ENCODE measurements around the gene ICAM3.
A peak's percentile ranks its signal among the peaks of the same experiment; 100 is the strongest.

The ICAM3 gene

DNA sequence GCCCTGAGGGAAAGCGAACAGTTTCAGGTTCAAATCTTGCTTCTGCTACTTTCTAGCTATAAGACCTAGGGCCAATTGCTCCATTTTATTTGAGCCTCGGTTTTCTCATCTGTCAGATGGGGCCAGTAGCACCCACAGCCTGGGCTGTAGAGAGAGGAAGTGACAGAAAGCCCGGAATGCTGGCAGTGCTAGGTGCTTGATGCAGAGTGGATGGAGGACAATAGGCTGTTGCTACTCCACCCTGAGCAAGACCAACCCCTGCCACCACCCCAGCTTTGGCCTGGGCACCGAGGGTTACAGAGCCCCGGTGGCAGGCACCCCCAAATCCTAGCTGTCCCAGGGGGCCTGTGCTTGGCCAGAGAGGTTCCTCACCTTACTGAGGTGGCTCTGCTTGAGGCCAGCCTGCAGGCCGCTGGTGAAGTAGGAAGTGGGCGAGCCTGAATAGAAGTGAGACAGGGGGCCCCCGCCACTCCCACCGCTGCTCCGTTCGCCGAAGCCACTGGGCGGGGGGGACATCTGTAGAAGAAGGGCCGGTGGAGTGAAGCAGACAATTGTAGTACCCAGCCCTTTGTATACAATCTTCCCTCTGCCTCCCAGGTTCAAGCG lies 21.5 kb downstream of the ICAM3 start:
- no peak for DNase-seq

DNA sequence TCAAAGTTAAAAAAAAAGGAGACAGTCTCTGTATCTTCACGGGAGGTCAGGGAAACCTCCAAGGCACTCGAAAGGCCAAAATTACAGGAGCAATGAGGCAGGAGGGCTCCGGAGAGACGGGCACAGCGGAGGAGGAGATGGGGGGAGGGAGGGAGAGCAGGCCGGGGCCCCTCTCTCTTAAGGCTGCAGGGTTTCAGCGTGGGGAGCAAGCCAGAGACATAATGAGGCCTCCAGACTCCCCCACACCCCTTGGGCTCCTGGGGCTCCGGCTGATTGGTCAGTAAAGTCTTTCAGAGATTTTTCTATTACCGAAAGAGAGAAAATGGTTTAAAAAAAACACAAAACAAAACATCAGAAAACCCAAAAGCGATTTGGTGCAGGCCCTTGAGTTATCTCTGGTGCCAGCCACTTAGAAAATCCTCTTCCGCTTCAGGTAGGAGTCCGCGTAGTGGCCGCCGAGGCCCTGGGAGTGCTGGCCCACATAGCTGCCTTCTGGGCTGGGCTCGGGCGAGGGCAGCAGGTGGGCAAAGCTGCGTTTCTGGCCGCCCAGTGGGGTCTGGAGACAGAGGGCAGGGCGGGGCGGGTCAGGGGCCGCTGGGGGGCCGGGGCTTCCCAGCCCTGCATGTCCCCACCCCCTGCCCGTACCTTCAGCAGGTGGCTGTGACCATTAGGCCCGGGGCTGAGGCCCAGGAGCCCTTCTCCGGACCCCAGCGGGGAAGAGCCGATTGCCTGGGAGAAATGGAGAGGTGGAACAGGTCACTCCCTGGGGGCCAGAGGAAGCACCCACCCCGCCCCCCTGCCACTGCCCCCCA lies 22.2 kb downstream of the ICAM3 start:
- no peak for DNase-seq

DNA sequence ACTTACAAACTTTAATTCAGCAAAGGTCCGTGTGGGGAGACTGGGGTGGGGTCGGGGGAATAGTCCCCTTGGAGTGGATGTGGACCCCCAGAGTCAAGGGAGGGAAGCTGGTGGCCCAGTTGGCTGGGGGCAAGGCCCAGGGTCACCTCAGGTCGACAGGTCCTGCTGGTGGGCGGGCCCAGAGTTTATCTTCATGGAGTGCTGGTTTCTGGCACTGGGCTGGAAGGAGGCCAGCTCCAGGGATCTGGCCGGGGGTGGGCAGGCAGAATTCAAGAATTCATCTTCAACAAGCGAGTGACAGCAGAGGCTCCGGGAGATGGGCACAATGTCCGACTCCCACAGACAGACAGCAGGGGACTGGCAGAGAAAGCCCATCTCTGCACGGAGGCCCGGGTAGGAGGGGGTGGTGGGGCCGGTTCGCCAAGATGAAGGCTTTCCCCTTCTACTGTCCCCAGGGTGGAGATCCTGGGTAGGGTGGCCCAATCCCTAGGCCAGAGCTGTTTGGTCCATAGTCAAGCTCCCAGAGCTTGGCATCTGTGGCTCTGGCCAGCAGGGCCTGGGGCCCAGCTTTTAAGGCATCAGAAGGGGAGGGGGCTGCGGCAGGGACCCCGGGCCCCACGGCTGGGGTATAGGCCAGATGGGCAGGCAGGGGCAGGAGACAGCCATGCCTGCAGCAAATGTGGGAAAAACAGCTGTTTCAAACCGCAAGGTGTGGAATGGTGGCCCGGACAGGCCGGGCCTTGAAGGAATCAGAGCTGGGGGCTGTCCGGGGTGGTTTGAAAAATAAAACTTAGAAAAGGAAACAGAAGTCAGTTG lies 23.0 kb downstream of the ICAM3 start:
- no peak for DNase-seq

DNA sequence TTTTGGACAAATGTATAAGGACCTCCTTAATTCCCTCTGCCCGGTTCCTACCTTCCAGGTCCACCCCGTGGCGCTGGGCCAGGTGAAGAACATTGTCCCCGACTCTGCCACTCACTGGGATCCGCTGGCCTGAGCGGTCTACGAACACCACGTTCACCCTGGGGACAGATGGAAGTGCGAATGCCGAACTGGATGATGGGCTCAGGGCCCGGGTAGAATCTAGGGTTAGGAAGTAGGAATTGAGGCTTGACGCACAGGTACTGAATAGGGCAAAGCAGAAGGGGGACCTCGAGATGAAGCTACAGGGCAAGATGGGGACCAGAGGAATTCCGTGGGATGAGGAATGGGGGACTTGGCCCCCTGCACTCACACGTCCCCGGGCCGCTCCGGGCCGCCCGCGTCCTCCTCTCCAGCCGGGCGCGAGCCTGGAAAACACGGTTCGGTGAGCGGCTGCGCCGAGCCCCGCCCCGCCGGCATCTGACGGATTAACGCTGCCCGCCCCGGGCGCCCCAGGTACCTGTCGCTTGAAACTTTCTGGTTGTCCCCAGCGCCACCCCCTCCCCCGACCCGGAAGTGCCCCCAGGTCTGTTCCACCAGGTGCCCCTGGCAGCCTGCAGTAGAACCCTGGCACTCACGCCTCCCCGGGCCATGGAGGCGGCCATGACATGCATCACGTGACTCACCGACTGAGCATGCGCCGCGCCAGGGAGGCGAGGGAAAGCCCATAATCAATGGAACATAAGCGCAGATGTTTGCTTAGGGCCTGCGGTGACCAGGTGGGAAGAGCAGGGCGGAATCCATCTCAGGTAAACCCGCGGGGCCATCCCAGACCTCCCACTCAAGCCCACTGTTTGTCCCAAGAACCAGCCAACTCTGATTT lies 23.8 kb downstream of the ICAM3 start, which contains the start of gene FDX2:
FDX2 (minus strand) TSS at position 681 of the 880 bp plus-strand sequence; CDS start at position 662, 19 bp downstream.
- peak; percentile 94 for DNase-seq

DNA sequence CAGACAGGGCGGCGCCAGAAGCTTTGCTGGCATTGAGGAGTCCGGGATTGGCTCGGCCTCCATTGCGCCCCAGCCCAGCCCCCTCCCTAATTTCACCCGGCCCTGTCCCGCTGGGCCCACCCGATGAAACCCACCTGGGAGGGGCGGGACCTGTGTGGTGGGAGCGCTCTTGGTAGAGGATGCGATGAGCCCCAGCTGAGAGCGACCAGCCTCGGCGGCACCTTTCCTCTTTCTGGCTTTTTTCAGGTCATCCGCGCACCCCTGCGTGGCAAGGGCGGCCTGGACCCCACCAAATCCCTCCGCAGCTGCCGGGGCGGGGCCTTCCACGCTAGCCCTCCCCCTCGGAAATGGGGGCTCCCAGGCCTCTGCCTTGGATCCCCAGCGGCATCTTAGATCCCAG lies 30.0 kb downstream of the ICAM3 start, which contains the start of gene ZGLP1:
ZGLP1 (minus strand) TSS at position 393 of the 400 bp plus-strand sequence.
- no peak for DNase-seq

DNA sequence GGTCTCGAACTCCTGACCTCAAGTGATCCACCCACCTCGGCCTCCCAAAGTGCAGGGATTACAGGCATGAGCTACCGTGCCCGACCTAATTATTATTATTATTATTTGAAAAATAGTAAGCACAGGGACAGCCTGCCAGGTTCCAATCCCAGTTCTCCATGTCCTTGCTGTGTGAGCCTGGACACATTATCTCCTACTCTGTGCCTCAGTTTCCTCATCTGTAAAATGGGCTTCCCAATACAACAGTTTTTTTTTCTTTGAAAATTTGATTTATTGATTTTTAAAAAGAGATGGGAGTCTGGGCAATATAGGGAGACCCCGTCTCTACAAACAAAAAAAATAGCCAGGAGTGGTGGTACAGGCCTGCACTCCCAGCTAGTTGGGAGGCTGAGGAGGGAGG lies 33.1 kb downstream of the ICAM3 start:
- DNase-seq: no peak

DNA sequence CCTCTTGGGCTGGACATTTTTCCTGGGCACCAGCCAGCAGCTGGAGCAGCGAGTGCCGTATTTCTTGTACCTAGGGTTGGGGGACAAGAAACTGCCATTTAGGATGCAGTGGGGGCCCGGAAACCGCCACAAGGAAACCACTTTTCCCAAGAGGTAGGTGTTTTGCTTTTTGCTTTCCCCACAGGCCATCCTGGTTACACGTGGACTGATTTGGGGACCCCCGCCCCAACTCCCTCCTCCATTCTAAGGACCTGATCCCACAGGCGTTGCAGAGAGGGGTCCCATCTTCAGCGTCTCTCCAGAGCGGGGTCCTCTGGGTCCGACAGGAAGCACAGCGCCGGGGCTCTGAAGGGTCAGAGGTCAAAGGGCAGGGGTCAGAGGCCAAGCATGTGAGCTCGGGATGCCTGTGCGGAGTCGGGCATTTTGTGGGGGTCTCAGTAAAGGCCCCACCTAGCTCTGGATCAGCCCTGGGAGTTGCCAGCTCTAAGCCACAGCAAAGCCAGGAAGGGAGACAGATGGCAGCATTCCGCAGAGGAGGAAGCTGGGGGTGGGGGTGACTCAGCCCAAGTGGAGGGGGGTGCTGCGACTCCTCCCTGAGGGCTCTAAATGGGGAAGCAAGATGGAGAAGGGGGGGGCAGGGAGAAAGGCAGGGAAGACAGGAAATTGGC lies 34.2 kb downstream of the ICAM3 start:
- DNase-seq: no peak

DNA sequence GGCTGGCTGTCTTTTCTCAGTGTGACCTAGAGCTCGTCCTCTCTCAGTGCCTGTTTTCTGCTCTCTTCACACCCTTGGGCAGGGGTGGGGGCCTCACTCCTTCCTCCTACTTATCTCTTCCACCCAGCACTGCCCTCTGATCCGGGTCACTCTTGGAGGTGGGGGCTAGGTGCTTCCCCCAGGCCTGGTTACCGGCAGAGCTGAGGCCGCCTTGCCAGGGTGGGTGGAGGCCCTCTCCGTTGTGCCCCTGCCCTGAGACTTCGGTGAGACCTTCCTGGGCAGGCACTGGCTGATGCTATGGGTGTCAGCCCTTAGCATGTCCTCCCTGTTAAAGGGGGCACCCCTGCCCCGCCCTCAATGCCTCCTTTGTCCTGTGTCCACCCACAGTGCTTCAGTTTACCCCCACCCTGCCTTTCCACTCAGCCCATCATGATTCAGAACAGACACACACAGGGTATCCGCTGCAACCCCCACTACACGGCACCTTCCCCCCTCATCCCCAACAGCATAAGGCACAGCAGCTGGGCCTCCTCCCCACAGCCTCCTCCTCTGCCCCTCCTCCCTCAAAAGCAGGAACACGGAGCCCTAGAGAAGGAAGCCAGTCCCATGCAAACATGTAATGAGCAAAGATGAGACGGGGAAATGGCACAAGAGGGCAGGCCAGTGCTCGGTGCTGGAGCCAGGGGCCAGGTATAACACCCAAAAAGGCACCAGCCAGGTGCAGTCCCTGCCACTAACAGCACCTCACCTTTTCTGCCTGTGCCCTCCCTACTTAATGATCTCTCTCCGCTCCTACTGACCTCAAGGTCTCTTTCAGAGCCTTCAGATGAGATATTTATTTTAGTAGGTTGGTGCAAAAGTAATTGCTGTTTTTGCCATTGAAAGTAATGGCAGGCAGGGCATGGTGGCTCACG lies 39.6 kb downstream of the ICAM3 start:
- DNase-seq: no peak

DNA sequence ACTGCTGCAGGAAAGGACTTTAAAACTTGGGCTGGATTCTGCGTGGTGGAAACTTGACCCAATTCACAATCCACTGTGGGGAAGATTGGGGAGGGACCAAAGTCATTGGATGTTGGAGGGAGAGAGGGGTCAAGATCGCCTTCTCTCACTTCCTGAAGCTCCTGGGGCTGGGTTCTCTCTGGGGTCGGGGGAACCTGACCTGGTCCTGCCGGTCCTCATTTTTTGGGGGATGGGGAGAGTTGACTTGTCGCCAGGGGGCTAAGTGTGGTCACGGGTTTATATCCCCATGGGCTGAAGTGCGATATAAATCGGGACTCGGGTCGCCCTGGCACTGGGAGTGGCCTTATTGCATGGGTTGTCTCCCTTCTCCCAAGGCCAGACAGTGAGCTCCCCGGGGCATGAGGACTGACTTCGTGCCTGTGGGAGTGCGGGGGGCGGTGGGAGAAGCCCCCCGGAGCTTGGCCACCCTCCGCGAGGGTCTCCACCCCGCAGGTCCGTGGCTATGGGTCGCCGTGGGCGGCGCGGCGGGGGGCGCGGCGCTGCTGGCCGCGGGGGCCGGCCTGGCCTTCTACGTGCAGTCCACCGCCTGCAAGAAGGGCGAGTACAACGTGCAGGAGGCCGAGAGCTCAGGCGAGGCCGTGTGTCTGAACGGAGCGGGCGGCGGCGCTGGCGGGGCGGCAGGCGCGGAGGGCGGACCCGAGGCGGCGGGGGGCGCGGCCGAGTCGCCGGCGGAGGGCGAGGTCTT lies 43.4 kb downstream of the ICAM3 start:
- DNase-seq: no peak

DNA sequence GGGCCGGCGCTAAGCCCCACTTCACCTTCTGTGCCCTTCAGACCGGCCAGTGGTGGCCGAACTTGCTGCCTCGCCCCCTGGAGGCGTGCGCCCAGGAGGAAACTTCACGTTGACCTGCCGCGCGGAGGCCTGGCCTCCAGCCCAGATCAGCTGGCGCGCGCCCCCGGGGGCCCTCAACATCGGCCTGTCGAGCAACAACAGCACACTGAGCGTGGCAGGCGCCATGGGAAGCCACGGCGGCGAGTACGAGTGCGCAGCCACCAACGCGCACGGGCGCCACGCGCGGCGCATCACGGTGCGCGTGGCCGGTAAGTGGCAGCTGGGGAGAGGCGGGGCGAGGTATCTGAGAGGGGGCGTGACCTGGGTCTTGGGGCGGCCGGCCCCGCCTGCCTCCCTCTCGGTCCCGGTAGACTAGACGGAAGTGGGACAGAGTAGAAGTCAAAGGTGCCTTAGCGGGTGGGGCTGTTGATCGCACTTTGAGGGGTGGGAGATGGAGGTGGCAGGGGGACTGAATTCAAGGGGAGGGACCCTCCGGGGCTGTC lies 44.0 kb downstream of the ICAM3 start:
- DNase-seq: peak; percentile 66

DNA sequence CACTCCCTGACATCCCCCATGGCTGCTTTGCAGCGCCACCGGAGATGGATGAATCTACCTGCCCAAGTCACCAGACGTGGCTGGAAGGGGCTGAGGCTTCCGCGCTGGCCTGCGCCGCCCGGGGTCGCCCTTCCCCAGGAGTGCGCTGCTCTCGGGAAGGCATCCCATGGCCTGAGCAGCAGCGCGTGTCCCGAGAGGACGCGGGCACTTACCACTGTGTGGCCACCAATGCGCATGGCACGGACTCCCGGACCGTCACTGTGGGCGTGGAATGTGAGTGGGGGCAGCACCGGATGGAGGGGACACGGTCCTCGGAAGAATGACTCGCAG lies 45.1 kb downstream of the ICAM3 start:
- peak; percentile 17 for DNase-seq

DNA sequence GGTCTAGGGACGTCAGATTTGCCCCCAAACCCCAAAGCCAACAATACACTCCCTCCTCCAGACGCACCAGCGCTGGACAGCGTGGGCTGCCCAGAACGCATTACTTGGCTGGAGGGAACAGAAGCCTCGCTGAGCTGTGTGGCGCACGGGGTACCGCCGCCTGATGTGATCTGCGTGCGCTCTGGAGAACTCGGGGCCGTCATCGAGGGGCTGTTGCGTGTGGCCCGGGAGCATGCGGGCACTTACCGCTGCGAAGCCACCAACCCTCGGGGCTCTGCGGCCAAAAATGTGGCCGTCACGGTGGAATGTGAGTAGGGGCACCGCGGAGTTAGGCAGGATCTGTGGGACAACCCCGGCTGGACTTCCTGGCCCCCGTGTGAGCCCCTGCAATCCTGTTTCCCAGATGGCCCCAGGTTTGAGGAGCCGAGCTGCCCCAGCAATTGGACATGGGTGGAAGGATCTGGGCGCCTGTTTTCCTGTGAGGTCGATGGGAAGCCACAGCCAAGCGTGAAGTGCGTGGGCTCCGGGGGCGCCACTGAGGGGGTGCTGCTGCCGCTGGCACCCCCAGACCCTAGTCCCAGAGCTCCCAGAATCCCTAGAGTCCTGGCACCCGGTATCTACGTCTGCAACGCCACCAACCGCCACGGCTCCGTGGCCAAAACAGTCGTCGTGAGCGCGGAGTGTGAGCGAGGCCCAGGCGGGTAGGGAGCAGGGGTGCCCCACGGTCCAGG lies 45.6 kb downstream of the ICAM3 start:
- no peak for DNase-seq

DNA sequence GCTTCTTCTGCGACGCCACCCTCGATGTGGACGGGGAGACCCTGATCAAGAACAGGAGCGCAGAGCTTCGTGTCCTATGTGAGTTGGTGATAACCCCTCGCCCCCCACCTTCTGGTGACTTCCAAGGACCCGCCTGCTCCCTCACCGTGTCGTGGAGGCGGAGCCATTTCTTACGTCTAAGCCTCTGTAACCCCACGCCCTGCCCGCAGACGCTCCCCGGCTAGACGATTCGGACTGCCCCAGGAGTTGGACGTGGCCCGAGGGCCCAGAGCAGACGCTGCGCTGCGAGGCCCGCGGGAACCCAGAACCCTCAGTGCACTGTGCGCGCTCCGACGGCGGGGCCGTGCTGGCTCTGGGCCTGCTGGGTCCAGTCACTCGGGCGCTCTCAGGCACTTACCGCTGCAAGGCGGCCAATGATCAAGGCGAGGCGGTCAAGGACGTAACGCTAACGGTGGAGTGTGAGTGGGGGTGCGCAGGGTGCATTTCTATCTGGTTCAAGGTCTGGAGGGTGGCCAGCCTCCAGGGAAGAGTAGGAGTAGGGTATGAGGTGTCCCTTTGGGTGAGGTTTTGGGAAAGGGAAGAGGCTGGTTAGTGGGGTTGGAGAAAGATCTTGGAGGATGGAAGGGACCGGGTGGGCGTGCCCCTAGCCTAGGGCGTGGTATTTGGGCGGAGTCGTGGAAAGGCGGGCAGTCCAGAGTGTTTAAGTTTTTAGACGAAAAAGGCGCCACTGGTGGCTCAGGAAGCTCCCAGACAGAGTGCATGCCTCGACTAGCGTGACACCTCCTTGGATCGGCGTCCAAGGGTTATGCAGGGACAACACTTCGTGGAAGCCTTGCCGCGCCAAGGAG lies 46.4 kb downstream of the ICAM3 start:
- DNase-seq: peak; percentile 34

DNA sequence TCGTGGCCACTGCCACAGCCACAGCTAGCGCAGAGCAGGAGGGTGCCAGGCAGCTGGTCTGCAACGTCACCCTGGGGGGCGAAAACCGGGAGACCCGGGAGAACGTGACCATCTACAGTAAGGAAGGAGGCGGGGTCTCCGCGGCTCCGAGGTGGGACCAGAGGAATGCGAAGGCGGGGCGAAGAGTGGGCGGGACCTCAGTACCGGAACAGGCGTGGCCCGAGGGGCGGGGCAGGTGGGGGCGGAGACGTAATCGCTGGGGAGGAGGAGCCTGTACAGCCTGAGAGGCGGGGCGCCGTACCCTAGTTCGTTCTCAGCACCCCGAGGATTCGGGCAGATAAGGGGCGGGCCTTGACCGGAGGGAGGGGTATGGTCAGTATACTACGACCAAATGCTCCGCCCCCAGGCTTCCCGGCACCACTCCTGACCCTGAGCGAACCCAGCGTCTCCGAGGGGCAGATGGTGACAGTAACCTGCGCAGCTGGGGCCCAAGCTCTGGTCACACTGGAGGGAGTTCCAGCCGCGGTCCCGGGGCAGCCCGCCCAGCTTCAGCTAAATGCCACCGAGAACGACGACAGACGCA lies 47.1 kb downstream of the ICAM3 start:
- peak; percentile 89 for DNase-seq

DNA sequence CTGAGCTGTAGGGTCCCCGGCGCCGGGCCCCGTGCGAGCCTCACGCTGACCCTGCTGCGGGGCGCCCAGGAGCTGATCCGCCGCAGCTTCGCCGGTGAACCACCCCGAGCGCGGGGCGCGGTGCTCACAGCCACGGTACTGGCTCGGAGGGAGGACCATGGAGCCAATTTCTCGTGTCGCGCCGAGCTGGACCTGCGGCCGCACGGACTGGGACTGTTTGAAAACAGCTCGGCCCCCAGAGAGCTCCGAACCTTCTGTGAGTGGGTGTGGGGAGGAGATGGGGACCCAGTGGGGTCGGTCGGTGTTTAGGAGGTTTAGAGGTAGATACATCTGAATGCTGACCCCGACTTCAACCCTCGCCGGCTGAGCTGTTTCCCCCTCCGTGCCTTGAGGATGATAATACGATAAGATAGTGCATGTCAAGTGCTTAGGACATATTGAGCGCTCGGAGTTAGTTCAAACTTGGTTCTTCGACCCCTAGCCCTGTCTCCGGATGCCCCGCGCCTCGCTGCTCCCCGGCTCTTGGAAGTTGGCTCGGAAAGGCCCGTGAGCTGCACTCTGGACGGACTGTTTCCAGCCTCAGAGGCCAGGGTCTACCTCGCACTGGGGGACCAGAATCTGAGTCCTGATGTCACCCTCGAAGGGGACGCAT lies 47.7 kb downstream of the ICAM3 start:
- DNase-seq: no peak

DNA sequence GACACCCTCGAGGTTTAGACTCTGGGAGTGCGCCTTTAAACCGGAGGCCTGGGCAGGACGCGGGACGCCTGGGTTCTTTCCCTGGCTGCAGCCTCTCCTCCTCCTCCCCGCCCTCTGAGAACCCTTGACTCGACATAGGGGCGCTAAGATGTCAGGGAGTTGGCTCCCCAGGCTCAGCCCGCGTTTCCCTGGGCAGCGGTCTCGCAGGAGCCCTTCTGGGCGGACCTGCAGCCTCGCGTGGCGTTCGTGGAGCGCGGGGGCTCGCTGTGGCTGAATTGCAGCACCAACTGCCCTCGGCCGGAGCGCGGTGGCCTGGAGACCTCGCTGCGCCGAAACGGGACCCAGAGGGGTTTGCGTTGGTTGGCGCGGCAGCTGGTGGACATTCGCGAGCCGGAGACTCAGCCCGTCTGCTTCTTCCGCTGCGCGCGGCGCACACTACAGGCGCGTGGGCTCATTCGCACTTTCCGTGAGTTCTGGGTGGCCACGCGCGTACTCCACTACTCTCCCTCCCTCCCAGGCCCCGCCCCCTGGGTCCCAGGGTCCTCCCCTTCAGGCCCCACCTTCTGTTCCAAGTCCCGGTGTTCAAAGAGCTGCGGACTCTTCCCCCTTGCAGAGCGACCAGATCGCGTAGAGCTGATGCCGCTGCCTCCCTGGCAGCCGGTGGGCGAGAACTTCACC lies 48.4 kb downstream of the ICAM3 start:
- DNase-seq: peak; percentile 67

Data from activated CD4-positive, alpha-beta T cell treated with anti-CD3 and anti-CD28 coated beads for 48 hours (primary cell).